Measurements from ENCODE around the gene ATP10D.

The ATP10D gene

DNA sequence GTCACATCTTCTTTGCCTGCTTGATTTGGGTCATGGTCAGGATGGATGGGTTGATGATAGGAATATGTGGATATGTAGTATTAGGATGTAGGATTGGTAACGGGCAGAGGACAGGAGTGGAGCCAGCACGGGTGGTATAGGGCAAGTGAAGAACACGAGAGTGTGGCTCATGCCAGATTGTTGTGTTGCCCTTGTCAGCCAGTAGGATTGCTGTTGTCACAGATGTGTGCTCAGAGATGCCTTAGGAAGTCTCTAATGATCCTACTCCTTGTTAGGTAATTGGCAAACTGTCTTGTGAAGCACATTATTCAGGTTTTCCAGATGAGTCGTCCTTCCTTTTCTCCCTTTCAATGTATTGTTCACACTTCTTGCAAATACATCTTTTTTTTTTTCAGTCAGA lies 5.5 kb downstream of the ATP10D start:
- peak; percentile 30 for DNase-seq

GRCh38 chr4:47493238-47494123 lies 8.4 kb downstream of the ATP10D start:
- no peak for DNase-seq

- DNase-seq = no peak
These were observed 9.0 kb downstream of the ATP10D start for GRCh38 chr4:47494124-47494430.

GRCh38 chr4:47498899-47499298 lies 13.8 kb downstream of the ATP10D start:
- DNase-seq = no peak

- DNase-seq = no peak
These were observed 14.6 kb downstream of the ATP10D start for GRCh38 chr4:47499700-47500099.

- no peak for DNase-seq
These were observed 15.7 kb downstream of the ATP10D start for GRCh38 chr4:47500776-47501175.

- DNase-seq = no peak
These were observed 20.1 kb downstream of the ATP10D start for GRCh38 chr4:47505147-47505546.

GRCh38 chr4:47505666-47506065 lies 20.6 kb downstream of the ATP10D start:
- DNase-seq = no peak

GRCh38 chr4:47510506-47511143 lies 25.6 kb downstream of the ATP10D start:
- DNase-seq = peak; percentile 31

DNA sequence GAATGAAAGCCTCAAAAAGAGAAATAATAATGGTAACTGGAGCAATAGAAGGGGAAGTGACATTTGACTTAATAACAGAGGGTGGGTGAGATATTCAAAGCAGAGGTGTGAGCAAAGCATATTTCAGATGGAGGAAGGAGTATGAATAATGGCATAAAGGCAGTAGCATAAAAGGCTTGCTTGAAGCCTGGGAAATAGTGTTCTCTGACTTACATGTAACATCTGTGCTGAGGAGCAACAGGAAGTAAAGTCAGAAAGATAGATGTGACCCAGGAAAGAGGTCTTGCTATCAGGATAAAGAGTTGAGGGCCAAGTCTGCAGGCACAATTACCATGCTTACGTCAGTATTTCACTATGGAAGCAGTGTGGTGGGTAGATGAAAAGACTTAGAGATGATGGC lies 28.4 kb downstream of the ATP10D start:
- no peak for DNase-seq

GRCh38 chr4:47519239-47519883 lies 34.3 kb downstream of the ATP10D start:
- DNase-seq = no peak

DNA sequence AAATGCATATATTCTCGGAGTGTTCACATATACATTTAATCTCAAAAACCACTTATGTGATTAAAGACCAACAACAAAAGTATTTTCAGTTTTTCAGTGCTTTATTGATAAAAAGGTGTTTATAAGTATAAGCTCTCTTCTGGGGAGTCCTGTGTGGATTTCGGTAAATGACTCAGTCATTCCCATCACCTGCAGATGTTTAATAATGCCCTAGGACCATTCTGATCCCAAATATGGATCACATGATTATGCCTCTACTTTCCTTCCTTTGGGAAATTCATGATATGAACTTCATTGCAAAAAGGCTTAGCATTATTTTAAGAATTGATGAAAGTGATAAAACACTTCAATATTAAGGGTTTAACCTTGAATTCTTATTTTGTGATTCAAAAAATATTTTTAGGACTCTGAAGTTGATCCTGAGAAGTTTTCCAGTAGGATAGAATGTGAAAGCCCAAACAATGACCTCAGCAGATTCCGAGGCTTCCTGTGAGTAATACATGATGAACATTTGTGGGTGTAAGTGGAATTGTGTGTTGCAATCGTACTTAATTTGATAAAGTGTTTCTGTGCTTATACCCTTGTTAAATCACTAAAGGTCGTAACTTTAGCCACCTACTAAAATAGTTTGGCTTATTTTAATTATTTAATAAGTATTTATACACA lies 40.2 kb downstream of the ATP10D start:
- DNase-seq = peak; percentile 92

- DNase-seq = no peak
These were observed 41.2 kb downstream of the ATP10D start for GRCh38 chr4:47526281-47526680.

- peak; percentile 66 for DNase-seq
These were observed 43.6 kb downstream of the ATP10D start for GRCh38 chr4:47528646-47529045.

DNA sequence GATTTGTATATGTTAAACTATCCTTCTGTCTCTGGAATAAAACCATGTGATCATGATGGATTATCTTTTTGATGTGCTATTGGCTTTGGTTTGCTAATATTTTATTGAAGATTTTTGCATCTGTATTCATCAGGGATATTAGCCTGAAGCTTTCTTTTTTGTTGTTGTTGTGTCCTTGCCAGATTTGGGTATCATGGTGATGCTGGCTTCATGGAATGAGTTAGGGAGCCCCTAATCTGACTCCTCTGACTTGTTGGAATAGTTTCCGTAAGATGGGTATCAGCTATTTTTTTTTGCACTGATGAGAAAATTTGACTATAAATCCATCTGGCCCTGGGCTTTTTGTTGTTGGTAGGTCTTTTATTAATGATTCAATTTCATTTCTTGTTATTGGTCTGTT lies 45.7 kb downstream of the ATP10D start:
- DNase-seq = no peak

DNA sequence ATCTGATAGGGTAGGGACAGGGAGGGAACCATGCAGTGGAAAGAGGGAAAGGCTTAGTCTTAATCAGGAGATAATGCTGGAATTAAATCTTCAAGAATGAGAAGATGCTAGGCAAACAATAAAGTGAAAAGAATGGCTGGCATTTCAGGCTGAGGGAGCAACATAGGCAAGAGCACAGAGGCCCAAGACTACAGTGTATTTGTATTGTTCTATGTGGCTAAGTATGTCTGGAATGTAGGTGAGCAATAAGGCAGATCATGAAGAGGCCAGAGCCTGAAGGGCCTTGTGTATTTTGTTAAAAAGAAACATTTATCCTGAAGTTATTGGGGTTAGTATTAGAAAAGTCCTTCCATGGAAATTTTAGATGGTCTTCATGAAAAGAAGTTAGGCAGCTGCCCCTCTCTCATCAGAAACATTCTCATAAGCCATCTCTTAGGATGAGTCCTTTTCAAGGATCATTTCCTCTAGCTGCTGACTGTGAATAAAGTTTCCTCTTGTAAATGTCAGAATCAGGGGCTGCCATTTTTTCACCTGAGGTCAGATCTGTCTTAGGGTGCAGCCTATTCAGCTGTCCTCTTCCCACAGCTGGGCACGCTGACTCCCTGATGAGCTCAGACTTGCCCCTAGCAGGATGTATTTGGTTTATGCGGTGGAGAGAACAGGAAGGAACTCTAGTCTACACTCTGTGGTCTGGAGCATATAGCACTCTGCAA lies 46.3 kb downstream of the ATP10D start:
- peak; percentile 76 for DNase-seq

DNA sequence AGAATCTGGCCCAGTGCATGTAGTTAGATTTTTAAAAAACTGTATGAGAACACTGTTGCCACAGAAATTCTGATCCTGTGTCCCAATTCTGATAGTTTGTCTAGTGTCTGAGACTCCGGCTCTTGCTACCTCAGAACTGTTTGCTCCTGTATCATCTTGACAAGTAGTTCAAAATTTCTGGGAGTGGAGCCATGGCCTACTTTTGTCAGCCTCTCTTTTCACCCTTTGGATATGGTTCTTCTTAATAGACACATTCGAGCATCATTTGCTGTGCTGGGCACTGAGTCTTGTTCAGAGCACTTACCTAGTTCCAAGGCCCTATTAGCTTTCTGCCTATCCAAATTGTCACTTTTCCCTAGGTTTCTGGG lies 46.9 kb downstream of the ATP10D start:
- DNase-seq = no peak

- no peak for DNase-seq
These were observed 47.6 kb downstream of the ATP10D start for GRCh38 chr4:47532658-47533057.

GRCh38 chr4:47533689-47534347 lies 48.7 kb downstream of the ATP10D start:
- no peak for DNase-seq

DNA sequence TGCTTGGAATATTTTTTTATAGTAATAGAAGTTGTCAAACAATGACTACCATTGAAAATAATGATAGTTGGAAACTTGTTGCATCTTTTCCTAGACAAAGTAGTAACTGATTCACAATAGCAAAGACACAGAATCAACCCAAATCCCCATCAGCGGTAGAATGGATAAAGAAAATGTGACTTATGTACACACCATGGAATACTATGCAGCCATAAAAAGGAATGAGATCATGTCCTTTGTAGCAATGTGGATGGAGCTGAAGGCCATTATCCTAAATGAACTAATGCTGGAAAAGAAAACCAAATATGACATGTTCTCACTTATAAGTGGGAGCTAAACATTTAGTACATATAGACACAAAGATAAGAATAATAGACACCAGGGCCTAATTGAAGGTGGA lies 49.7 kb downstream of the ATP10D start:
- DNase-seq = no peak

DNA sequence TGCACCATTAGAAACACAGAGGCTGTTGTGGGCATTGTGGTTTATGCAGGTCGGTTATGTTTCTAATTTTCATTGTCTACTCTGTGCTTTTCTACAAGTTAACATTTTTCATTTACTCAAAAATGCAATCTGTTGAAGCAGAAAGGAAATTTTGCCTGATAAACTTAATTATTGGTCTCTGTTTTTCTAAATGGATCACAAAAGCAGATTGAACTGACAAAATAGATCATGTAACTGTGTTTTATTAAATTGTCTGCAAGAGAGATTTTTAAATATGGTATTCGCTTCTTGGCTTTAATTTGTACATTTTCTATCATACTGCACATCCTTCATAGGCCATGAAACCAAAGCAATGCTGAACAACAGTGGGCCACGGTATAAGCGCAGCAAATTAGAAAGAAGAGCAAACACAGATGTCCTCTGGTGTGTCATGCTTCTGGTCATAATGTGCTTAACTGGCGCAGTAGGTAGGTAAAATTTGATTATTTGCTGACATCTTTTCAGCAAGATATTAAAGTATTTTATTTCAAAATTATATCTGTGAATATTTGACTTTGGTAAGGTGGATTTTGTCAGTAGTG lies 50.6 kb downstream of the ATP10D start:
- no peak for DNase-seq

DNA sequence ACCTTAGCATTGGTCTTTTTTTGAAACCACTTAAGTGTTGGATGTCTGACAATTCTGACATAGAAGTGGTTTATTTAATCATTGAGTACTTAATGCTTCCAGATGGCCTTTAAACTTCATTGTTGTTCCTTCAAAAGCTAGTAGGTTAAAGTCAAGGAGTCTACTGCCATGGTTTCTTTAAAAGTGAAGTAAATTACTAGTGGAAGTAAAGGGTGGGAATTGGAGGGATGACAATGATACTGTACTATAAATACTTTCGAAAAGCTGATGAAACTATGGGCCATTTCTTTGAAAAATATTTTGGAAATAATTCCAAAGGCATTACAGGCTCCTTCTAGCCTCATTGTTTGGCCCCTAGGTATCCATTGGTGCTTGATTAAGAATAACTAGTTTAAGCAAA lies 51.9 kb downstream of the ATP10D start:
- DNase-seq = no peak

All from HCEC 1CT (cell line).